ENCODE data around the gene PLA2G4E. TPM values are rescaled to one million over a fixed set of nuclear protein-coding genes. Genes with fewer than 3 reads are reported as not detected.

The PLA2G4E gene
- total RNA-seq, 2 donors from 2014 or later = not detected

DNA sequence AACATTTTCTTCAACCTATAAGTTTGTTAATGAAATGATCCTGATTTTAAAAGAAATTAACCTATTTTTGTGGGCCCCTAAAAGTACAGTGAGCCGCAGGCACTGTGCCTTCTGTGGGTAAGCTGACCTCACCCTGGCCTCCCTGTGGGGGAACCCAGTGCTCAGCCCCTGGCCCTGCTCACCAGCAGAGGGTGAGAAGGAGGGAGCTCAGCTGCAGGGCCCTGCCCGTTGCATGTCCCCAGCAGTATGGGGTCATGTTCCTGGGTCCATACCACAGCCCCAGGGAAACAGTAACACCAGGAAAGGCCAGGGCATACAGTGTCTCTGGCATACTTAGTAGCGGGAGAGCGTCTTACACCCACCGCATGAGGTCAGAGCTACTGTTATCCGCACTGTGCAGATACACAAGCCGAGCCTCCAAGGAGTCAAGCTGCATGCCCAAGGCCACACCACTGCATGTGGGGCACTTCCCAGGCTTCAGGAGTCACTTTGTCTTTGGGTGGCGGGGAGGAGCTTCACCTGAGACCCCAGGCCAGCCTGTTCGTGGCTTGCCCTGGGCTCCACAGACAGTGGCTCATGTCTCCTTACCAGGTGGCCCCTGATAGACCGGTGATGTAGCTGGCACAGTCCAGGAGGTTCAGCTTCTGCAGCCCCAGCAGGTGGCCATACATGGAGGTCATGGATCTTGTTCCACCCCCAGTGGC is 25.9 kb downstream of the PLA2G4E start:
- 83 to 97% methylated on average over 8 to 10 of the region's 10 CpGs for WGBS, 2 experiments (ENCODE audit: insufficient coverage in 1 of 2, insufficient read length in 1 of 2)
- no peaks in the 10 kb centered on the region for H3K36me3 Mint-ChIP-seq (ENCODE audit: low read depth)
- no peaks in the 10 kb centered on the region for H3K27me3 Mint-ChIP-seq (ENCODE audit: insufficient read depth)
- TF ChIP-seq, protein P1, sequence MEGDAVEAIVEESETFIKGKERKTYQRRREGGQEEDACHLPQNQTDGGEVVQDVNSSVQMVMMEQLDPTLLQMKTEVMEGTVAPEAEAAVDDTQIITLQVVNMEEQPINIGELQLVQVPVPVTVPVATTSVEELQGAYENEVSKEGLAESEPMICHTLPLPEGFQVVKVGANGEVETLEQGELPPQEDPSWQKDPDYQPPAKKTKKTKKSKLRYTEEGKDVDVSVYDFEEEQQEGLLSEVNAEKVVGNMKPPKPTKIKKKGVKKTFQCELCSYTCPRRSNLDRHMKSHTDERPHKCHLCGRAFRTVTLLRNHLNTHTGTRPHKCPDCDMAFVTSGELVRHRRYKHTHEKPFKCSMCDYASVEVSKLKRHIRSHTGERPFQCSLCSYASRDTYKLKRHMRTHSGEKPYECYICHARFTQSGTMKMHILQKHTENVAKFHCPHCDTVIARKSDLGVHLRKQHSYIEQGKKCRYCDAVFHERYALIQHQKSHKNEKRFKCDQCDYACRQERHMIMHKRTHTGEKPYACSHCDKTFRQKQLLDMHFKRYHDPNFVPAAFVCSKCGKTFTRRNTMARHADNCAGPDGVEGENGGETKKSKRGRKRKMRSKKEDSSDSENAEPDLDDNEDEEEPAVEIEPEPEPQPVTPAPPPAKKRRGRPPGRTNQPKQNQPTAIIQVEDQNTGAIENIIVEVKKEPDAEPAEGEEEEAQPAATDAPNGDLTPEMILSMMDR (conservative IDR thresholded peaks at IDR 0.05) = peak; percentile 36
- Histone ChIP-seq H3K27ac (ENCODE audit: low read depth, low read length) (no peak overlapping the region), H3K9me3 (ENCODE audit: control insufficient read depth, low read length) (no peaks in the 10 kb centered on the region), H3K4me1 (ENCODE audit: control insufficient read depth, insufficient read depth, low read length) (peaks cover 7% of the 10 kb centered on the region), H3K9ac (ENCODE audit: extremely low read depth, low read length, poor library complexity, severe bottlenecking) (no peak overlapping the region), H3K27me3 (ENCODE audit: control insufficient read depth, insufficient read depth, low read length, poor library complexity, severe bottlenecking) (no peaks in the 10 kb centered on the region), H3K4me3 (ENCODE audit: low read length) (no peak overlapping the region), H3K36me3 (ENCODE audit: control insufficient read depth, insufficient read depth, low read length) (no peaks in the 10 kb centered on the region)
- peaks cover 12% of the 10 kb centered on the region for H3K4me1 Mint-ChIP-seq
- no peak overlapping the region for H3K27ac Mint-ChIP-seq
- no peak overlapping the region for H3K4me3 Mint-ChIP-seq
- H3K9me3 Mint-ChIP-seq = no peaks in the 10 kb centered on the region
- DNase-seq = no peak

DNA sequence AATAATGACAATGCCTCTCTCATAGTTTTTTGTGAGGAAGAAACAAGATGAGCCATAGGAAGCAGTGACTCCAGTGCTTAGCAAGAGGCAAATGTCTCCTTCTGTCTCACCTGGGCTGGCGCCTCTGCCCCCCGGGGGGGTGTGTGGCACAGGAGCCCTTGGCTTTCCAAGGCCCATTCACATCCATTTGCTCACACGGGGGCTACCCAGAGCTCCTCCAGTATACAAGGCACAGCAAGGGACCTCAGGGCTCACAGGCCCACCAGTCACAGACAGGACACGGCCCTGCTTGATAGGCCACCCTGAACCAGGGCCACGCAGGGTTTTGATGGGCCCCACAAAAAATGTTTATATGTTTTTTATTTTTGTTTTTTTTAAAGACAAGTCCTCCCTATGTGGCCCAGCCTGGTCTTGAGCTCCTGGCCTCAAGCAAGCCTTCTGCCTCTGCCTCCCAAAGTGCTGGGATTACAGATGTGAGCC is 26.6 kb downstream of the PLA2G4E start:
- H3K27me3 Mint-ChIP-seq (ENCODE audit: insufficient read depth) = no peaks in the 10 kb centered on the region
- H3K27ac Mint-ChIP-seq = no peak overlapping the region
- Histone ChIP-seq H3K9ac (ENCODE audit: extremely low read depth, low read length, poor library complexity, severe bottlenecking) (no peak overlapping the region), H3K36me3 (ENCODE audit: control insufficient read depth, insufficient read depth, low read length) (no peaks in the 10 kb centered on the region), H3K27me3 (ENCODE audit: control insufficient read depth, insufficient read depth, low read length, poor library complexity, severe bottlenecking) (no peaks in the 10 kb centered on the region), H3K4me1 (ENCODE audit: control insufficient read depth, insufficient read depth, low read length) (peaks cover 7% of the 10 kb centered on the region), H3K27ac (ENCODE audit: low read depth, low read length) (no peak overlapping the region), H3K9me3 (ENCODE audit: control insufficient read depth, low read length) (no peaks in the 10 kb centered on the region), H3K4me3 (ENCODE audit: low read length) (no peak overlapping the region)
- no peaks in the 10 kb centered on the region for H3K36me3 Mint-ChIP-seq (ENCODE audit: low read depth)
- WGBS, 2 experiments (ENCODE audit: insufficient coverage in 1 of 2, insufficient read length in 1 of 2) = 82 to 87% methylated on average over 3 to 5 of the region's 5 CpGs
- no peak overlapping the region for H3K4me3 Mint-ChIP-seq
- peaks cover 12% of the 10 kb centered on the region for H3K4me1 Mint-ChIP-seq
- no peak for DNase-seq
- TF ChIP-seq, protein P1 (conservative IDR thresholded peaks at IDR 0.05) = no peak
- H3K9me3 Mint-ChIP-seq = no peaks in the 10 kb centered on the region

DNA sequence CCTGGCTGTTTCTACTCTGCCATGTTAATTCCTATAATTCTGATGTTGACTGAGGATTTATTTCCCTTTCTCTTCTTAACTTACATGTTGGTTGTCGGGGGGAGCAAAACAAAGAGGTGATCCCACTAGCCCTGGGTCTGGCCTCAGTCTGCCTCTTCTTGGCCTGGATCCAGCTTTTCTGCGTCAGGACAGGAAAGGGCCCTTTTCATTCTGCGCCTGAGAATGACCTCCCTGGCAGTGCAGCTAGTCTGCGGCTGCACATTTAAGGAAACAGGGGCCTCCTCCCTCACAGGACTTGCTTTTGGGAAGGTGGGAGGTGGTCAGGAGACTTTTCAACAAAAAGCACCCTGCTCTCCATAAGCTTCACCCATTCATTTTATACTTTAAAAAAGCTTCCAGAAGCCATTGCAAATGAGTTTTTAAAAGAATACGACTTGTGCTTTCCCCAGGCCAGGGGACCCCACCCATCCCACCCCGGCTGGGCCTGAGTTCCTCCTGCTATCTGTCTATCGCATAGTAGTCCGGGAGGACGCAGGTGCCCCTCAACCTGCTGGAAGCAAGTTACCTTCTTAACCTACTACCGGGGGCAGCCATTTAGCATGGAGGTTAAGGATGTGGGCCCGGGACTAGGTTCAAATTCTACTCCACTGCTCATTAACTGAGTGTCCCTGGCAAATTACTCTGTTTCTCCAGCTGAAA is 27.2 kb downstream of the PLA2G4E start:
- no peaks in the 10 kb centered on the region for H3K36me3 Mint-ChIP-seq (ENCODE audit: low read depth)
- H3K36me3 ChIP-seq (ENCODE audit: control insufficient read depth, insufficient read depth, low read length) = no peaks in the 10 kb centered on the region
- H3K4me1 ChIP-seq (ENCODE audit: control insufficient read depth, insufficient read depth, low read length) = peaks cover 7% of the 10 kb centered on the region
- WGBS, 2 experiments (ENCODE audit: insufficient coverage in 1 of 2, insufficient read length in 1 of 2) = 92 to 100% methylated on average over 5 to 11 of the region's 11 CpGs
- no peaks in the 10 kb centered on the region for H3K27me3 ChIP-seq (ENCODE audit: control insufficient read depth, insufficient read depth, low read length, poor library complexity, severe bottlenecking)
- H3K27ac Mint-ChIP-seq = no peak overlapping the region
- no peak overlapping the region for H3K4me3 ChIP-seq (ENCODE audit: low read length)
- H3K4me1 Mint-ChIP-seq = peaks cover 12% of the 10 kb centered on the region
- no peak overlapping the region for H3K4me3 Mint-ChIP-seq
- no peaks in the 10 kb centered on the region for H3K9me3 Mint-ChIP-seq
- DNase-seq = no peak
- no peak overlapping the region for H3K27ac ChIP-seq (ENCODE audit: low read depth, low read length)
- no peaks in the 10 kb centered on the region for H3K9me3 ChIP-seq (ENCODE audit: control insufficient read depth, low read length)
- no peaks in the 10 kb centered on the region for H3K27me3 Mint-ChIP-seq (ENCODE audit: insufficient read depth)
- no peak overlapping the region for H3K9ac ChIP-seq (ENCODE audit: extremely low read depth, low read length, poor library complexity, severe bottlenecking)
- TF ChIP-seq, protein P1 (conservative IDR thresholded peaks at IDR 0.05) = no peak
